HG03097 (cell line): ENCODE measurements around the gene TRAF7.

Source experiments
- ATAC-seq: cut with Tn5 transposase; IDR thresholded peaks from one replicate; pipeline ENCODE4 v1.9.1; 2021; ENCODE audit not compliant: unreplicated experiment, low FRiP score

TRAF7 gene

GRCh38 chr16:2212362-2213324, 57.1 kb downstream of the TRAF7 start:
- no peak for ATAC-seq

GRCh38 chr16:2213817-2214718, 58.5 kb downstream of the TRAF7 start:
- peak; percentile 7 for ATAC-seq

GRCh38 chr16:2214719-2214968, 59.1 kb downstream of the TRAF7 start, which contains the start of gene PGP:
TSS of gene PGP (minus strand) at chr16:2214840. CDS start at chr16:2214777, 63 bp downstream.
- peak; percentile 80 for ATAC-seq

GRCh38 chr16:2216330-2216729, 60.7 kb downstream of the TRAF7 start:
- ATAC-seq, result no peak

GRCh38 chr16:2223221-2223941, 67.8 kb downstream of the TRAF7 start, which contains the start of gene E4F1:
TSS of gene E4F1 (plus strand) at chr16:2223591. CDS start at chr16:2223614, 23 bp downstream.
- ATAC-seq, result peak; percentile 87

GRCh38 chr16:2223942-2224486, 68.4 kb downstream of the TRAF7 start:
- peak; percentile 22 for ATAC-seq

GRCh38 chr16:2226245-2226793, 70.7 kb downstream of the TRAF7 start:
- no peak for ATAC-seq

GRCh38 chr16:2226918-2227317, 71.3 kb downstream of the TRAF7 start:
- no peak for ATAC-seq
